ENCODE measurements around the gene PLOD2.

PLOD2 gene

GRCh38 chr3:146092230-146092629, 68.8 kb downstream of the PLOD2 start:
- no peak for DNase-seq (ENCODE audit: low spot score in 2 of 2)
- Histone ChIP-seq H3K27me3 (ENCODE audit: low read depth) (no peaks in the 10 kb centered on the region), H3K4me3 (no peak overlapping the region), H3K4me1 (peaks cover 15% of the 10 kb centered on the region), H3K36me3 (replicated peaks) (no peaks in the 10 kb centered on the region), H3K9me3 (no peaks in the 10 kb centered on the region)
- in situ Hi-C loops (cut with MboI; ENCODE audit: low sequenced_read_pairs): no loop called here

GRCh38 chr3:146091397-146091796, 69.6 kb downstream of the PLOD2 start:
- H3K4me3 ChIP-seq: no peak overlapping the region
- no peak for DNase-seq (ENCODE audit: low spot score in 2 of 2)
- no peaks in the 10 kb centered on the region for H3K27me3 ChIP-seq (ENCODE audit: low read depth)
- H3K9me3 ChIP-seq: no peaks in the 10 kb centered on the region
- in situ Hi-C loops (cut with MboI; ENCODE audit: low sequenced_read_pairs): no loop called here
- H3K4me1 ChIP-seq: peaks cover 15% of the 10 kb centered on the region
- no peaks in the 10 kb centered on the region for H3K36me3 ChIP-seq (replicated peaks)

GRCh38 chr3:146090521-146090920, 70.5 kb downstream of the PLOD2 start:
- peak in 1 of 2 experiments; percentile 84 for DNase-seq (ENCODE audit: low spot score in 2 of 2)
- H3K9me3 ChIP-seq: no peaks in the 10 kb centered on the region
- no peak overlapping the region for H3K4me3 ChIP-seq
- no peaks in the 10 kb centered on the region for H3K27me3 ChIP-seq (ENCODE audit: low read depth)
- in situ Hi-C loops (cut with MboI; ENCODE audit: low sequenced_read_pairs): no loop called here
- peaks cover 15% of the 10 kb centered on the region for H3K4me1 ChIP-seq
- H3K36me3 ChIP-seq (replicated peaks): no peaks in the 10 kb centered on the region

DNA sequence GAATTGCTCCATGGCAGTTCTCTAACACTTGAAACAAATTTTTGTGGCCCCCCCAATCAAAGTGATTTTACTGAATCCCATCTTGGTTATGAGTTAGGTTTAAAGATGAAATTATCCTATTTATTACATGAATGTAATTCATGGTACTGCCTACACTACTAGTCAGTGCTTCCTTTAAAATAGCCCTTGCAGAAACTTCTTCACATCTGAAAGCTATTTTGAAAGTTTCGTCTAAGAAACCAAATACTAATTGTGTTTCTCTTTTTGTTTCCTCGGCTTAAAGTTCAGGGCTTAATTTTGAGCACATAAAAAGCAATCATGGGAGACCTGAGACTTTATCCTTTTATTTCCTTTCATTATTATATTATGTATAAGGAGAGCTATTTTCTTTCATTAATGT, 72.1 kb downstream of the PLOD2 start:
- no peaks in the 10 kb centered on the region for H3K36me3 ChIP-seq (replicated peaks)

GRCh38 chr3:146087116-146087515, 73.9 kb downstream of the PLOD2 start:
- no peak for DNase-seq (ENCODE audit: low spot score in 2 of 2)
- Histone ChIP-seq H3K4me1 (peaks cover 15% of the 10 kb centered on the region), H3K4me3 (no peak overlapping the region), H3K9me3 (no peaks in the 10 kb centered on the region), H3K27me3 (ENCODE audit: low read depth) (no peaks in the 10 kb centered on the region), H3K36me3 (replicated peaks) (no peaks in the 10 kb centered on the region)
- in situ Hi-C loops (cut with MboI; ENCODE audit: low sequenced_read_pairs): no loop called here

More for the DNA sequence above, 72.1 kb downstream of the PLOD2 start:
- H3K4me3 ChIP-seq: no peak overlapping the region
- no peak for DNase-seq (ENCODE audit: low spot score in 2 of 2)
- in situ Hi-C loops (cut with MboI; ENCODE audit: low sequenced_read_pairs): no loop called here
- H3K4me1 ChIP-seq: peaks cover 15% of the 10 kb centered on the region
- H3K9me3 ChIP-seq: no peaks in the 10 kb centered on the region
- H3K27me3 ChIP-seq (ENCODE audit: low read depth): no peaks in the 10 kb centered on the region

DNA sequence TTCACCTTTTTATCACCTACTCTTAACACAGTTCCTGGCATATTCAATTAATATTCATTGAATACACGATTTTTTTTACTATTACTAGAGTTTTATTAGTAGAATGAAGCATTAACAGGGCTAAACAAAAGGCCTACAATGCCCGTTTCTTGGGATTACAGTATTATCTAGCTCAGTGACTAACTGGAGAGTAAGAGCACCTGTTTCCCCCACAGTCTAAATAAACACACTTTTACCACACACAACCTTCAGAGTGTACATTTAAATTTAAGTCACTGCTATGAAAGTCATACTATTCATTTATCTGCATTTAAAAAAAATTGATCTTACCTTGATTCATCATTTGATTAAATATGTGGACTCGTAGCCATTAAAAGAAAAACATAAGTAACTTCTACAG, 74.8 kb downstream of the PLOD2 start:
- in situ Hi-C loops (cut with MboI; ENCODE audit: low sequenced_read_pairs): no loop called here
- no peaks in the 10 kb centered on the region for H3K36me3 ChIP-seq (replicated peaks)
- H3K4me3 ChIP-seq: no peak overlapping the region
- no peaks in the 10 kb centered on the region for H3K27me3 ChIP-seq (ENCODE audit: low read depth)
- DNase-seq (ENCODE audit: low spot score in 2 of 2): no peak
- H3K4me1 ChIP-seq: peaks cover 15% of the 10 kb centered on the region
- H3K9me3 ChIP-seq: no peaks in the 10 kb centered on the region

GRCh38 chr3:146085678-146086077, 75.3 kb downstream of the PLOD2 start:
- no peaks in the 10 kb centered on the region for H3K36me3 ChIP-seq (replicated peaks)
- in situ Hi-C loops (cut with MboI; ENCODE audit: low sequenced_read_pairs): no loop called here

GRCh38 chr3:146080578-146080977, 80.4 kb downstream of the PLOD2 start:
- Histone ChIP-seq H3K4me3 (no peak overlapping the region), H3K4me1 (peaks cover 6% of the 10 kb centered on the region), H3K36me3 (replicated peaks) (no peaks in the 10 kb centered on the region; the same call in 1 of the 2 replicates), H3K9me3 (no peaks in the 10 kb centered on the region), H3K27me3 (ENCODE audit: low read depth) (no peaks in the 10 kb centered on the region)
- no peak for DNase-seq (ENCODE audit: low spot score in 2 of 2)
- in situ Hi-C loops (cut with MboI; ENCODE audit: low sequenced_read_pairs): no loop called here

More at GRCh38 chr3:146085678-146086077, 75.3 kb downstream of the PLOD2 start:
- Histone ChIP-seq H3K4me1 (peaks cover 13% of the 10 kb centered on the region), H3K9me3 (no peaks in the 10 kb centered on the region), H3K4me3 (no peak overlapping the region), H3K27me3 (ENCODE audit: low read depth) (no peaks in the 10 kb centered on the region)
- DNase-seq (ENCODE audit: low spot score in 2 of 2): no peak

DNA sequence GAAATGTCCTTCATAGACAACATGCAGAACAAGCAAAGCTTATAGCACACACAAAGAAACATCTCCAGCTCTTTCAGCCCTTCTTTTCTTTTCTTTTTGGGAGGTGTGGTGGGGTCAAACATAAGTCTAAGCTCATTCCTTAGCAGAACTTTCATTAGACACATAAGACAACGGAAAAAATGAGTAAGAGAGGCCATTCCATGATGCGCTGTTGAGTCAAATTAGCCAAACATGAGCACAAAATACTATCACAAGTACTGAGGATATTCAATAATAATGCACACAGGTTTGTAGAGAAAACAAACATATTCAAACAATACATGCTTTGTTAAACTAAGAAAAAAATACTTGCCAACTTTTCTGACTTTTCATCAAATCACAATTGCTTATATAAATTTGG, 83.0 kb downstream of the PLOD2 start:
- Histone ChIP-seq H3K27me3 (ENCODE audit: low read depth) (no peaks in the 10 kb centered on the region), H3K9me3 (no peaks in the 10 kb centered on the region), H3K36me3 (replicated peaks) (no peaks in the 10 kb centered on the region; the same call in 1 of the 2 replicates), H3K4me1 (peaks cover 11% of the 10 kb centered on the region), H3K4me3 (no peak overlapping the region)
- in situ Hi-C loops (cut with MboI; ENCODE audit: low sequenced_read_pairs): no loop called here
- no peak for DNase-seq (ENCODE audit: low spot score in 2 of 2)

- no peaks in the 10 kb centered on the region for H3K27me3 ChIP-seq (ENCODE audit: low read depth)
- no peak overlapping the region for H3K4me3 ChIP-seq
- no peaks in the 10 kb centered on the region for H3K9me3 ChIP-seq
- H3K4me1 ChIP-seq: peaks cover 20% of the 10 kb centered on the region
- no peaks in the 10 kb centered on the region; the same call in 1 of the 2 replicates for H3K36me3 ChIP-seq (replicated peaks)
- in situ Hi-C loops (cut with MboI; ENCODE audit: low sequenced_read_pairs): no loop called here
- no peak for DNase-seq (ENCODE audit: low spot score in 2 of 2)
Observed at GRCh38 chr3:146077181-146077580, 83.8 kb downstream of the PLOD2 start.

DNA sequence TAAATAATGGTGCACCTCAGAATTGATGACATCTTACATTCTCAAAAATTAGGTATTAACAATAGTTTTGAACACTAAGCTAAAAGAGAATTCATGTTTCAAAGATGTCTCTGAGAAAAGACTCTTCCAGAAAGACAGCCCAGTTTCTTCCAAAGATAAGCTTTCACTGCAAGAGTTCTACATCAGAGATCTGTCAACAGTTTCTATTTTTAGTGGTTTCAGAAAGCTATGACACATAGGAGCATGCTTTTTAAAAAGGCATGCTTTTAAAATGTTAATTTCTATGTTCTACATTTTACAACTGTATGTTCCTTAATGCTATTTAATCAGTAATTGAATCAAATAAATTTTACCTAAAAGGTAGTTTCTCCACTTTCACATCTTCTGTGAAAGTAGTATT, 88.2 kb downstream of the PLOD2 start:
- peaks cover 18% of the 10 kb centered on the region for H3K4me1 ChIP-seq
- H3K4me3 ChIP-seq: no peak overlapping the region
- H3K36me3 ChIP-seq (replicated peaks): no peaks in the 10 kb centered on the region; the same call in 1 of the 2 replicates
- peak in 1 of 2 experiments; percentile 45 for DNase-seq (ENCODE audit: low spot score in 2 of 2)
- H3K9me3 ChIP-seq: no peaks in the 10 kb centered on the region
- in situ Hi-C loops (cut with MboI; ENCODE audit: low sequenced_read_pairs): loop anchor here (25.0 kb wide), 1 partner anchor 89 kb away; the partner anchor contains the start of gene PLOD2
- H3K27me3 ChIP-seq (ENCODE audit: low read depth): no peaks in the 10 kb centered on the region

GRCh38 chr3:146072061-146072460, 88.9 kb downstream of the PLOD2 start:
- Histone ChIP-seq H3K4me1 (peaks cover 18% of the 10 kb centered on the region), H3K9me3 (no peaks in the 10 kb centered on the region), H3K36me3 (replicated peaks) (no peaks in the 10 kb centered on the region; the same call in 1 of the 2 replicates), H3K4me3 (no peak overlapping the region), H3K27me3 (ENCODE audit: low read depth) (no peaks in the 10 kb centered on the region)
- in situ Hi-C loops (cut with MboI; ENCODE audit: low sequenced_read_pairs): loop anchor here (25.0 kb wide), 1 partner anchor 90 kb away; the partner anchor contains the start of gene PLOD2
- DNase-seq (ENCODE audit: low spot score in 2 of 2): no peak

DNA sequence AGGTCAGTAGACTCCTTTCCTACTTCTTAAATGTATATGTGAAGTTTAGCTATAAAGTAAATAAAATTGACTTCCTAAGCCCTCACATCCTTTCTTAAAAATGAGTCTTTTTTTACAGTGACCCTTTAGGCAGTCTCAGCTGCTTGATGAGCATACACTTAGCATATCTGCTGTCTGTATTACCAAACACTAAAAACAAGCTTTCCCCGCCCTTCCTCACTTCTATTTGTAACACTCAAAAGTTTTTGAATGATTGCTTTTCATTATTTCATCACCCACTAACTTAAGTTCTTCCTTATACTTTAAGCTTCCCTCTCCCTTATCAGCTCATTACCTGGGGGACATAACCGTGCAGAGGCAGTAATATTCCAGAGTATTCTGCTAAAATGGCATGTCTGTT, 89.4 kb downstream of the PLOD2 start:
- in situ Hi-C loops (cut with MboI; ENCODE audit: low sequenced_read_pairs): loop anchor here (25.0 kb wide), 1 partner anchor 91 kb away; the partner anchor contains the start of gene PLOD2
- Histone ChIP-seq H3K27me3 (ENCODE audit: low read depth) (no peaks in the 10 kb centered on the region), H3K4me3 (no peak overlapping the region), H3K36me3 (replicated peaks) (no peaks in the 10 kb centered on the region; the same call in 1 of the 2 replicates), H3K4me1 (peaks cover 18% of the 10 kb centered on the region), H3K9me3 (no peaks in the 10 kb centered on the region)
- no peak for DNase-seq (ENCODE audit: low spot score in 2 of 2)

GRCh38 chr3:146067048-146067447, 93.9 kb downstream of the PLOD2 start:
- Histone ChIP-seq H3K9me3 (no peaks in the 10 kb centered on the region), H3K4me1 (peaks cover 3% of the 10 kb centered on the region), H3K27me3 (ENCODE audit: low read depth) (no peaks in the 10 kb centered on the region), H3K4me3 (no peak overlapping the region), H3K36me3 (replicated peaks) (no peaks in the 10 kb centered on the region)
- in situ Hi-C loops (cut with MboI; ENCODE audit: low sequenced_read_pairs): loop anchor here (10.0 to 25.0 kb wide), 2 partner anchors 95 to 258 kb away; partner anchors contain the start of gene PLOD2
- DNase-seq (ENCODE audit: low spot score in 2 of 2): no peak

GRCh38 chr3:146065573-146066006, 95.4 kb downstream of the PLOD2 start:
- no peaks in the 10 kb centered on the region for H3K9me3 ChIP-seq
- H3K36me3 ChIP-seq (replicated peaks): no peaks in the 10 kb centered on the region
- peak; percentile 29 to 52 for DNase-seq (ENCODE audit: low spot score in 2 of 2)
- no peak overlapping the region for H3K4me3 ChIP-seq
- no peaks in the 10 kb centered on the region for H3K27me3 ChIP-seq (ENCODE audit: low read depth)
- H3K4me1 ChIP-seq: no peaks in the 10 kb centered on the region; the same call in 1 of the 2 replicates
- in situ Hi-C loops (cut with MboI; ENCODE audit: low sequenced_read_pairs): loop anchor here (10.0 to 25.0 kb wide), 2 partner anchors 97 to 259 kb away; partner anchors contain the start of gene PLOD2

Data from HAP-1 (cell line).